Measurements from ENCODE around the gene RAPGEF4. TPM values are rescaled to one million over a fixed set of nuclear protein-coding genes. Genes with fewer than 3 reads are reported as not detected.

The RAPGEF4 gene
- total RNA-seq, 1 donor from 2014 or later, result 0.57 TPM

GRCh38 chr2:172947461-172948153, 212.0 kb downstream of the RAPGEF4 start:
- peak overlapping the region; percentile 71 for H3K27ac Mint-ChIP-seq (ENCODE audit: unreplicated experiment)
- H3K4me1 Mint-ChIP-seq (ENCODE audit: low read depth), result peaks cover 33% of the 10 kb centered on the region
- no peaks in the 10 kb centered on the region for H3K36me3 Mint-ChIP-seq (ENCODE audit: low read depth)
- peak overlapping the region; percentile 1 for H3K4me3 Mint-ChIP-seq (ENCODE audit: unreplicated experiment)
- DNase-seq (ENCODE audit: low spot score), result no peak
- H3K9me3 Mint-ChIP-seq (ENCODE audit: low read depth), result peaks cover 3% of the 10 kb centered on the region
- no peaks in the 10 kb centered on the region for H3K27me3 Mint-ChIP-seq (ENCODE audit: low read depth)
- TF ChIP-seq CTCF (IDR thresholded peaks at IDR 0.05), result no peak

GRCh38 chr2:172949522-172949921, 213.9 kb downstream of the RAPGEF4 start:
- H3K36me3 Mint-ChIP-seq (ENCODE audit: low read depth), result no peaks in the 10 kb centered on the region
- H3K4me3 Mint-ChIP-seq (ENCODE audit: unreplicated experiment), result no peak overlapping the region
- peaks cover 47% of the 10 kb centered on the region for H3K4me1 Mint-ChIP-seq (ENCODE audit: low read depth)
- no peak for DNase-seq (ENCODE audit: low spot score)
- TF ChIP-seq CTCF (IDR thresholded peaks at IDR 0.05), result no peak
- no peaks in the 10 kb centered on the region for H3K27me3 Mint-ChIP-seq (ENCODE audit: low read depth)
- H3K9me3 Mint-ChIP-seq (ENCODE audit: low read depth), result peaks cover 3% of the 10 kb centered on the region
- no peak overlapping the region for H3K27ac Mint-ChIP-seq (ENCODE audit: unreplicated experiment)

GRCh38 chr2:172950565-172950964, 214.9 kb downstream of the RAPGEF4 start:
- Mint-ChIP-seq H3K4me1 (ENCODE audit: low read depth) (peaks cover 55% of the 10 kb centered on the region), H3K27me3 (ENCODE audit: low read depth) (no peaks in the 10 kb centered on the region), H3K27ac (ENCODE audit: unreplicated experiment) (no peak overlapping the region), H3K9me3 (ENCODE audit: low read depth) (peaks cover 3% of the 10 kb centered on the region), H3K4me3 (ENCODE audit: unreplicated experiment) (no peak overlapping the region), H3K36me3 (ENCODE audit: low read depth) (no peaks in the 10 kb centered on the region)
- no peak for DNase-seq (ENCODE audit: low spot score)
- TF ChIP-seq CTCF (IDR thresholded peaks at IDR 0.05), result no peak

- Mint-ChIP-seq H3K27ac (ENCODE audit: unreplicated experiment) (no peak overlapping the region), H3K36me3 (ENCODE audit: low read depth) (no peaks in the 10 kb centered on the region), H3K4me3 (ENCODE audit: unreplicated experiment) (no peak overlapping the region), H3K27me3 (ENCODE audit: low read depth) (no peaks in the 10 kb centered on the region), H3K9me3 (ENCODE audit: low read depth) (peaks cover 3% of the 10 kb centered on the region), H3K4me1 (ENCODE audit: low read depth) (peaks cover 55% of the 10 kb centered on the region)
- TF ChIP-seq CTCF (IDR thresholded peaks at IDR 0.05), result no peak
- DNase-seq (ENCODE audit: low spot score), result no peak
Observed at GRCh38 chr2:172951554-172951953, 215.9 kb downstream of the RAPGEF4 start.

GRCh38 chr2:172953411-172953810, 217.8 kb downstream of the RAPGEF4 start:
- Mint-ChIP-seq H3K4me1 (ENCODE audit: low read depth) (peaks cover 40% of the 10 kb centered on the region), H3K4me3 (ENCODE audit: unreplicated experiment) (no peak overlapping the region)

More at GRCh38 chr2:172953411-172953810, 217.8 kb downstream of the RAPGEF4 start:
- DNase-seq (ENCODE audit: low spot score), result no peak
- H3K27me3 Mint-ChIP-seq (ENCODE audit: low read depth), result no peaks in the 10 kb centered on the region
- no peaks in the 10 kb centered on the region for H3K36me3 Mint-ChIP-seq (ENCODE audit: low read depth)
- peak overlapping the region; percentile 96 for H3K27ac Mint-ChIP-seq (ENCODE audit: unreplicated experiment)
- H3K9me3 Mint-ChIP-seq (ENCODE audit: low read depth), result no peaks in the 10 kb centered on the region
- TF ChIP-seq CTCF (IDR thresholded peaks at IDR 0.05), result no peak
